H9 (cell line): Measurements from ENCODE around the gene LDLR. TPM values are rescaled to one million over a fixed set of nuclear protein-coding genes. Genes with fewer than 3 reads are reported as not detected.

Experiments
- DNase-seq: peaks from one replicate; pipeline ENCODE4 v3.0.0-alpha.2; 2017
- H2AFZ ChIP-seq: one replicate; pipeline ENCODE4 v1.6.1; 2013; ENCODE audit warnings: mild to moderate bottlenecking, low read length, control low read depth, moderate library complexity
- H2AK5ac ChIP-seq: 2 replicates; pipeline ENCODE4 v1.6.1; 2013; ENCODE audit warnings: low read length, control low read depth, mixed read lengths; ENCODE audit not compliant: insufficient read length
- H2BK120ac ChIP-seq: one replicate; pipeline ENCODE4 v1.6.1; 2013; ENCODE audit warnings: low read depth, mild to moderate bottlenecking, low read length, control low read depth, inconsistent platforms; ENCODE audit not compliant: poor library complexity, severe bottlenecking
- H2BK12ac ChIP-seq: 2 replicates; pipeline ENCODE4 v1.6.1; 2013; ENCODE audit warnings: low read length, control low read depth, mixed read lengths, low read depth; ENCODE audit not compliant: insufficient read length
- H2BK15ac ChIP-seq: 2 replicates; pipeline ENCODE4 v1.6.1; 2013; ENCODE audit warnings: low read depth, low read length, control low read depth
- H2BK20ac ChIP-seq: one replicate; pipeline ENCODE4 v1.6.1; 2013; ENCODE audit warnings: low read depth, mild to moderate bottlenecking, low read length, control low read depth, inconsistent platforms; ENCODE audit not compliant: poor library complexity, severe bottlenecking
- H2BK5ac ChIP-seq: 2 replicates; pipeline ENCODE4 v1.6.1; 2013; ENCODE audit warnings: low read length, control low read depth, mixed read lengths; ENCODE audit not compliant: insufficient read length
- H3K14ac ChIP-seq: 2 replicates; pipeline ENCODE4 v1.6.1; 2013; ENCODE audit warnings: low read length, control low read depth; ENCODE audit not compliant: insufficient read depth
- H3K18ac ChIP-seq: 2 replicates; pipeline ENCODE4 v1.6.1; 2013; ENCODE audit warnings: low read depth, mild to moderate bottlenecking, mixed read lengths, low read length, control low read depth; ENCODE audit not compliant: insufficient read length
- H3K23ac ChIP-seq: 2 replicates; pipeline ENCODE4 v1.6.1; 2013; ENCODE audit warnings: low read length, control low read depth, mixed read lengths, low read depth; ENCODE audit not compliant: insufficient read length
- H3K23me2 ChIP-seq: 2 replicates; pipeline ENCODE4 v1.6.1; 2013; ENCODE audit warnings: low read depth, mild to moderate bottlenecking, mixed read lengths, low read length, control low read depth; ENCODE audit not compliant: insufficient read length, poor library complexity, severe bottlenecking
- H3K27ac ChIP-seq: 2 replicates; pipeline ENCODE4 v1.5.1; 2013; ENCODE audit warnings: low read length, control low read depth, mixed read lengths, low read depth; ENCODE audit not compliant: insufficient read length
- H3K27me3 ChIP-seq: 2 replicates; pipeline ENCODE4 v1.6.1; 2013; ENCODE audit warnings: low read length, control low read depth, inconsistent platforms; ENCODE audit not compliant: insufficient read depth
- H3K4ac ChIP-seq: 2 replicates; pipeline ENCODE4 v1.6.1; 2013; ENCODE audit warnings: low read depth, mild to moderate bottlenecking, control low read depth, inconsistent platforms, low read length, moderate library complexity
- H3K4me1 ChIP-seq: 2 replicates; pipeline ENCODE4 v1.6.1; 2013; ENCODE audit warnings: low read length, control low read depth, inconsistent platforms; ENCODE audit not compliant: insufficient read depth
- H3K4me2 ChIP-seq: 2 replicates; pipeline ENCODE4 v1.6.1; 2013; ENCODE audit warnings: low read length, control low read depth, mixed read lengths; ENCODE audit not compliant: insufficient read length, insufficient read depth
- H3K56ac ChIP-seq: 2 replicates; pipeline ENCODE4 v1.6.1; 2013; ENCODE audit warnings: low read depth, mild to moderate bottlenecking, mixed read lengths, low read length, control low read depth; ENCODE audit not compliant: insufficient read length
- H3K79me1 ChIP-seq: 2 replicates; pipeline ENCODE4 v1.6.1; 2013; ENCODE audit warnings: low read depth, mild to moderate bottlenecking, moderate library complexity, low read length, control low read depth, inconsistent platforms; ENCODE audit not compliant: insufficient read depth, poor library complexity, severe bottlenecking
- H3K79me2 ChIP-seq: 2 replicates; pipeline ENCODE4 v1.6.1; 2013; ENCODE audit warnings: low read length, control low read depth, inconsistent platforms; ENCODE audit not compliant: insufficient read depth
- H3K9ac ChIP-seq: 2 replicates; pipeline ENCODE4 v1.6.1; 2013; ENCODE audit warnings: low read length, control low read depth, mixed read lengths; ENCODE audit not compliant: insufficient read length; ENCODE audit errors: extremely low read depth
- H3K9me3 ChIP-seq: one replicate; pipeline ENCODE4 v1.6.1; 2013; ENCODE audit warnings: low read depth, low read length, inconsistent platforms; ENCODE audit not compliant: control insufficient read depth
- H3T11ph ChIP-seq: one replicate; pipeline ENCODE4 v1.6.1; 2013; ENCODE audit warnings: mild to moderate bottlenecking, low read length, control low read depth, inconsistent platforms
- H4K20me1 ChIP-seq: one replicate; pipeline ENCODE4 v1.6.1; 2013; ENCODE audit not compliant: control insufficient read depth, insufficient read length, insufficient read depth
- H4K5ac ChIP-seq: 2 replicates; pipeline ENCODE4 v1.6.1; 2013; ENCODE audit warnings: low read depth, mild to moderate bottlenecking, mixed read lengths, low read length, control low read depth; ENCODE audit not compliant: insufficient read length
- H4K8ac ChIP-seq: replicated peaks from 2 replicates; pipeline ENCODE4 v1.6.1; 2013; ENCODE audit warnings: low read length, control low read depth, mixed read lengths, low read depth; ENCODE audit not compliant: insufficient read length
- H4K91ac ChIP-seq: 2 replicates; pipeline ENCODE4 v1.6.1; 2013; ENCODE audit warnings: low read depth, mild to moderate bottlenecking, moderate library complexity, mixed read lengths, low read length, control low read depth; ENCODE audit not compliant: insufficient read length
- H3K27ac Mint-ChIP-seq, 3 experiments: 2 replicates in 2 of 3; 3 replicates in 1 of 3; pipeline ENCODE4 v1.8.0; 2020 to 2021; ENCODE audit warnings: mixed read lengths in 3 of 3, mild to moderate bottlenecking in 1 of 3, moderate library complexity in 1 of 3
- H3K27me3 Mint-ChIP-seq: 2 replicates; pipeline ENCODE4 v1.8.0; 2021; ENCODE audit warnings: low read depth, mild to moderate bottlenecking, moderate library complexity, mixed read lengths
- H3K36me3 Mint-ChIP-seq, 3 experiments: 2 replicates in 2 of 3; 3 replicates in 1 of 3; pipeline ENCODE4 v1.8.0; 2020 to 2021; ENCODE audit warnings: low read depth in 3 of 3, mixed read lengths in 3 of 3; ENCODE audit not compliant: insufficient read depth in 1 of 3
- H3K4me1 Mint-ChIP-seq, 2 experiments: 2 replicates each; pipeline ENCODE4 v1.8.0; 2020; ENCODE audit warnings: mixed read lengths in 2 of 2
- H3K4me3 Mint-ChIP-seq, 2 experiments: 2 replicates in 1 of 2; 3 replicates in 1 of 2; pipeline ENCODE4 v1.8.0; 2020 to 2021; ENCODE audit warnings: mild to moderate bottlenecking in 2 of 2, mixed read lengths in 2 of 2, moderate library complexity in 1 of 2
- H3K9me3 Mint-ChIP-seq, 2 experiments: 2 replicates in 1 of 2; 3 replicates in 1 of 2; pipeline ENCODE4 v1.8.0; 2020; ENCODE audit warnings: mild to moderate bottlenecking in 2 of 2, mixed read lengths in 2 of 2, moderate library complexity in 1 of 2
- WGBS: extraction: QIAGEN DNeasy Blood & Tissue Kit; methylation state at CpG from one replicate; pipeline ENCODE4 v1.1.7; 2013; ENCODE audit warnings: missing lambda C conversion rate, low lambda C conversion rate, mixed read lengths; ENCODE audit not compliant: insufficient read length; ENCODE audit errors: extremely low coverage; 5-methylcytosine and 5-hydroxymethylcytosine counted together
- total RNA-seq: library from RNA; stranded (reverse); gene quantifications from 2 replicates; pipeline ENCODE4 v1.2.1, GENCODE V29; 2021
- TF ChIP-seq, protein P1 (sequence below): fragments of 200-600 bp; sonication (generic); conservative IDR thresholded peaks from 3 replicates; pipeline ENCODE4 v1.8.0; 2021; ENCODE audit warnings: antibody characterized with exemption, mild to moderate bottlenecking

The LDLR gene
- total RNA-seq, 1 experiment from 2014 or later = 92.7 TPM

DNA sequence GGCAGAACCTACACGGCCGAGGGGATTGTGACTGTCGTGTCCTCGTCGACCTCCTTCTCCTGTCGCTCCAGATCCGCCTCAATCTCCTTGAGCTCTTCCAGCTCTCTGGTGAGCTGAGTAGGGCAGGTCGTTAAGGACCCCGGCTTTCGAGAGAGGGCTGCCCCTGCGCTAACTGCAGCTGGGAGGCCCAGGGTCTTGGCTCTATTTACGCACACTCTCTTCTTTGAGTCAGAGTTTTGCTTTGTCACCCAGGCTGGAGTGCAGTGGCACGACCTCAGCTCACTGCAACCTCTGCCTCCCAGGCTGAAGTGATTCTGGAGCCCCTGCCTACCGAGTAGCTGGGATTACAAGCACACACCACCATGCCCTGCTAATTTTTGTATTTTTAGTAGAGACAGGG lies 58.7 kb downstream of the LDLR start:
- Histone ChIP-seq H2BK12ac (no peak overlapping the region), H2BK120ac (no peak overlapping the region), H3K18ac (no peak overlapping the region), H3K27ac (no peak overlapping the region), H3T11ph (no peak overlapping the region), H3K23me2 (no peaks in the 10 kb centered on the region), H4K20me1 (no peaks in the 10 kb centered on the region), H3K9ac (no peak overlapping the region), H3K4me2 (no peak overlapping the region), H3K4ac (no peak overlapping the region), H3K4me1 (no peaks in the 10 kb centered on the region; the same call in 1 of the 2 replicates), H3K56ac (no peak overlapping the region), H2AFZ (no peak overlapping the region), H2BK20ac (no peak overlapping the region), H2AK5ac (no peak overlapping the region), H4K8ac (no peak overlapping the region), H3K23ac (no peak overlapping the region), H4K91ac (no peak overlapping the region), H4K5ac (no peak overlapping the region), H3K79me2 (no peaks in the 10 kb centered on the region; the same call in 1 of the 2 replicates), H3K79me1 (peaks cover 3% of the 10 kb centered on the region), H2BK15ac (no peak overlapping the region), H3K9me3 (no peaks in the 10 kb centered on the region), H3K27me3 (no peaks in the 10 kb centered on the region), H3K14ac (no peak overlapping the region), H2BK5ac (no peak overlapping the region)
- no peak for DNase-seq
- TF ChIP-seq, protein P1, sequence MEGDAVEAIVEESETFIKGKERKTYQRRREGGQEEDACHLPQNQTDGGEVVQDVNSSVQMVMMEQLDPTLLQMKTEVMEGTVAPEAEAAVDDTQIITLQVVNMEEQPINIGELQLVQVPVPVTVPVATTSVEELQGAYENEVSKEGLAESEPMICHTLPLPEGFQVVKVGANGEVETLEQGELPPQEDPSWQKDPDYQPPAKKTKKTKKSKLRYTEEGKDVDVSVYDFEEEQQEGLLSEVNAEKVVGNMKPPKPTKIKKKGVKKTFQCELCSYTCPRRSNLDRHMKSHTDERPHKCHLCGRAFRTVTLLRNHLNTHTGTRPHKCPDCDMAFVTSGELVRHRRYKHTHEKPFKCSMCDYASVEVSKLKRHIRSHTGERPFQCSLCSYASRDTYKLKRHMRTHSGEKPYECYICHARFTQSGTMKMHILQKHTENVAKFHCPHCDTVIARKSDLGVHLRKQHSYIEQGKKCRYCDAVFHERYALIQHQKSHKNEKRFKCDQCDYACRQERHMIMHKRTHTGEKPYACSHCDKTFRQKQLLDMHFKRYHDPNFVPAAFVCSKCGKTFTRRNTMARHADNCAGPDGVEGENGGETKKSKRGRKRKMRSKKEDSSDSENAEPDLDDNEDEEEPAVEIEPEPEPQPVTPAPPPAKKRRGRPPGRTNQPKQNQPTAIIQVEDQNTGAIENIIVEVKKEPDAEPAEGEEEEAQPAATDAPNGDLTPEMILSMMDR = no peak
- Mint-ChIP-seq H3K4me1 (peaks cover 7% of the 10 kb centered on the region in 2 experiments; a peak in 3 of 4 replicates), H3K27me3 (no peaks in the 10 kb centered on the region), H3K9me3 (no peaks in the 10 kb centered on the region), H3K4me3 (no peak overlapping the region), H3K36me3 (peaks cover 22 to 59% (median 52%) of the 10 kb centered on the region in 3 experiments), H3K27ac (no peak overlapping the region)
- WGBS = no CpG with 5 or more reads among the region's 14 CpGs
